NCI-H1417 treated with DMSO at 0.1 percent for 48 hours (cell line): ENCODE data around the gene FEN1.
A peak's percentile ranks its signal among the peaks of the same experiment; 100 is the strongest.

Source experiments
- DNase-seq: peaks from one replicate; lab custom pipeline; 2025; lab: John Stamatoyannopoulos, UW

The FEN1 gene

GRCh38 chr11:61817471-61818202 lies 24.9 kb downstream of the FEN1 start:
- no peak for DNase-seq

- DNase-seq, result no peak
These were observed 27.5 kb downstream of the FEN1 start for GRCh38 chr11:61820174-61820573.

- DNase-seq, result peak; percentile 61
These were observed 34.3 kb downstream of the FEN1 start for GRCh38 chr11:61826930-61827570.

GRCh38 chr11:61827571-61828378 lies 35.1 kb downstream of the FEN1 start, which contains the start of gene FADS2:
Gene FADS2 (plus strand): TSS chr11:61828300. CDS start chr11:61828391, 91 bp downstream.
- peak; percentile 81 for DNase-seq

- no peak for DNase-seq
These were observed 35.6 kb downstream of the FEN1 start for GRCh38 chr11:61828379-61828628.

GRCh38 chr11:61828629-61829407 lies 36.1 kb downstream of the FEN1 start:
- DNase-seq, result peak; percentile 4

GRCh38 chr11:61829806-61830205 lies 37.1 kb downstream of the FEN1 start:
- no peak for DNase-seq

- DNase-seq, result no peak
These were observed 37.8 kb downstream of the FEN1 start for GRCh38 chr11:61830237-61831105.

- no peak for DNase-seq
These were observed 39.5 kb downstream of the FEN1 start for GRCh38 chr11:61832207-61832606.

- DNase-seq, result no peak
These were observed 40.0 kb downstream of the FEN1 start for GRCh38 chr11:61832754-61833153.

- DNase-seq, result no peak
These were observed 40.8 kb downstream of the FEN1 start for GRCh38 chr11:61833471-61833870.

GRCh38 chr11:61833926-61834277 lies 41.2 kb downstream of the FEN1 start:
- no peak for DNase-seq

- DNase-seq, result no peak
These were observed 41.8 kb downstream of the FEN1 start for GRCh38 chr11:61834278-61835048.

GRCh38 chr11:61836193-61836592 lies 43.5 kb downstream of the FEN1 start:
- no peak for DNase-seq

- DNase-seq, result no peak
These were observed 44.8 kb downstream of the FEN1 start for GRCh38 chr11:61837411-61838005.

GRCh38 chr11:61838501-61838900 lies 45.8 kb downstream of the FEN1 start:
- no peak for DNase-seq

GRCh38 chr11:61838921-61839320 lies 46.2 kb downstream of the FEN1 start:
- no peak for DNase-seq

GRCh38 chr11:61839742-61840141 lies 47.0 kb downstream of the FEN1 start:
- DNase-seq, result no peak

GRCh38 chr11:61840371-61840770 lies 47.7 kb downstream of the FEN1 start:
- no peak for DNase-seq
